Fibroblast of villous mesenchyme (primary cell): ENCODE data around the gene AOPEP. TPM values are rescaled to one million over a fixed set of nuclear protein-coding genes. Genes with fewer than 3 reads are reported as not detected.

Experiments used
- DNase-seq: peaks from one replicate; pipeline ENCODE4 v3.0.0-alpha.2; 2010; ENCODE audit warnings: low read depth
- H3K4me3 ChIP-seq: 2 replicates; pipeline ENCODE4 v1.5.1; 2011; ENCODE audit warnings: low read depth, mild to moderate bottlenecking, low read length
- CTCF ChIP-seq: IDR thresholded peaks from 2 replicates; pipeline ENCODE4 v1.5.1; 2012; ENCODE audit warnings: low read depth, mild to moderate bottlenecking, low read length; ENCODE audit not compliant: insufficient read depth
- total RNA-seq: library from RNA; depleted of rRNA; stranded (reverse); fragments of >200 nt; gene quantifications from 2 replicates; pipeline ENCODE4 v1.2.3, GENCODE V29; 2012

The AOPEP gene
- total RNA-seq, 1 donor = 153 TPM

- H3K4me3 ChIP-seq = no peak overlapping the region
- no peak for TF ChIP-seq CTCF
- DNase-seq = no peak
Observed at GRCh38 chr9:95062596-95063065, 336.1 kb downstream of the AOPEP start.

GRCh38 chr9:95063300-95063699 is 336.8 kb downstream of the AOPEP start:
- H3K4me3 ChIP-seq = no peak overlapping the region
- DNase-seq = no peak
- TF ChIP-seq CTCF = no peak

- peak; percentile 40 for DNase-seq
- TF ChIP-seq CTCF = no peak
- H3K4me3 ChIP-seq = no peak overlapping the region
Observed at GRCh38 chr9:95065224-95065623, 338.7 kb downstream of the AOPEP start.

- no peak overlapping the region for H3K4me3 ChIP-seq
- no peak for DNase-seq
- TF ChIP-seq CTCF = no peak
Observed at GRCh38 chr9:95067057-95067456, 340.6 kb downstream of the AOPEP start.

GRCh38 chr9:95067897-95068296 is 341.4 kb downstream of the AOPEP start:
- no peak for TF ChIP-seq CTCF
- no peak for DNase-seq
- no peak overlapping the region for H3K4me3 ChIP-seq

- no peak for DNase-seq
- TF ChIP-seq CTCF = no peak
- no peak overlapping the region for H3K4me3 ChIP-seq
Observed at GRCh38 chr9:95070549-95071021, 344.1 kb downstream of the AOPEP start.

- TF ChIP-seq CTCF = no peak
- no peak overlapping the region for H3K4me3 ChIP-seq
- no peak for DNase-seq
Observed at GRCh38 chr9:95071450-95071849, 345.0 kb downstream of the AOPEP start.
